Fibroblast of upper back skin (primary cell): ENCODE results near the gene SBNO2.
A peak's percentile ranks its signal among the peaks of the same experiment; 100 is the strongest.

ENCODE experiments used
- DNase-seq: peaks from one replicate; pipeline ENCODE4 v3.0.0-alpha.2; 2013

SBNO2 gene

GRCh38 chr19:1151917-1152587 is 22.0 kb downstream of the SBNO2 start:
- DNase-seq = no peak

- DNase-seq = no peak
Measured at GRCh38 chr19:1151037-1151724, 22.9 kb downstream of the SBNO2 start.

- no peak for DNase-seq
Measured at GRCh38 chr19:1150333-1151036, 23.6 kb downstream of the SBNO2 start.

- DNase-seq = no peak
Measured at GRCh38 chr19:1149259-1150045, 24.6 kb downstream of the SBNO2 start.

GRCh38 chr19:1147934-1148549 is 26.0 kb downstream of the SBNO2 start:
- DNase-seq = no peak

GRCh38 chr19:1146858-1147780 is 26.9 kb downstream of the SBNO2 start:
- DNase-seq = no peak

- no peak for DNase-seq
Measured at GRCh38 chr19:1146412-1146699, 27.7 kb downstream of the SBNO2 start.

- no peak for DNase-seq
Measured at GRCh38 chr19:1145635-1146411, 28.2 kb downstream of the SBNO2 start.

GRCh38 chr19:1144741-1145140 is 29.3 kb downstream of the SBNO2 start:
- DNase-seq = no peak

GRCh38 chr19:1143828-1144399 is 30.2 kb downstream of the SBNO2 start:
- DNase-seq = no peak

GRCh38 chr19:1141944-1142343 is 32.1 kb downstream of the SBNO2 start:
- DNase-seq = no peak

GRCh38 chr19:1140272-1141027 is 33.6 kb downstream of the SBNO2 start:
- DNase-seq = no peak

- DNase-seq = no peak
Measured at GRCh38 chr19:1139126-1139525, 34.9 kb downstream of the SBNO2 start.

- no peak for DNase-seq
Measured at GRCh38 chr19:1138121-1138520, 35.9 kb downstream of the SBNO2 start.

GRCh38 chr19:1136621-1137317 is 37.3 kb downstream of the SBNO2 start:
- no peak for DNase-seq

- no peak for DNase-seq
Measured at GRCh38 chr19:1136201-1136600, 37.9 kb downstream of the SBNO2 start.

- DNase-seq = no peak
Measured at GRCh38 chr19:1135454-1135853, 38.6 kb downstream of the SBNO2 start.

GRCh38 chr19:1134431-1134830 is 39.6 kb downstream of the SBNO2 start:
- peak; percentile 26 for DNase-seq

- no peak for DNase-seq
Measured at GRCh38 chr19:1133471-1133929, 40.6 kb downstream of the SBNO2 start.
